K562 (cell line): Measurements from ENCODE around the gene NENF. TPM values are rescaled to one million over a fixed set of nuclear protein-coding genes. Genes with fewer than 3 reads are reported as not detected.
A peak's percentile ranks its signal among the peaks of the same experiment; 100 is the strongest.

Source experiments
- AFF4 ChIP-seq: sonication (generic); formaldehyde crosslinking; IDR thresholded peaks from 2 replicates; pipeline ENCODE4 v1.8.0; 2023; ENCODE audit warnings: mild to moderate bottlenecking, missing genetic modification reagents
- BRD9 ChIP-seq: fragments of 450-650 bp; IDR thresholded peaks from 2 replicates; pipeline ENCODE4 v1.6.1; 2018; ENCODE audit warnings: low read depth; ENCODE audit not compliant: partially characterized antibody
- BRF1 ChIP-seq: IDR thresholded peaks from 3 replicates; pipeline ENCODE4 v1.6.1; 2011; ENCODE audit warnings: borderline replicate concordance, mild to moderate bottlenecking; ENCODE audit not compliant: insufficient read length; ENCODE audit errors: extremely low read depth
- CBX5 ChIP-seq: IDR thresholded peaks from 2 replicates; pipeline ENCODE4 v1.6.1; 2014; ENCODE audit warnings: low read depth, borderline replicate concordance
- EHMT2 ChIP-seq: fragments of 450-650 bp; IDR thresholded peaks from 2 replicates; pipeline ENCODE4 v1.6.1; 2018; ENCODE audit warnings: antibody characterized with exemption
- EP300 ChIP-seq: IDR thresholded peaks from 2 replicates; pipeline ENCODE4 v1.6.1; 2012; ENCODE audit warnings: low read length, improper control_type of control experiment
- HBP1 ChIP-seq: fragments of 450-650 bp; formaldehyde crosslinking; IDR thresholded peaks from 2 replicates; pipeline ENCODE4 v1.4.0; 2022; ENCODE audit warnings: missing genetic modification characterization
- KLF13 ChIP-seq: fragments of 450-650 bp; IDR thresholded peaks from 2 replicates; pipeline ENCODE4 v1.6.1; 2016; ENCODE audit warnings: missing genetic modification characterization, low read depth, mild to moderate bottlenecking, missing compliant biosample characterization, moderate library complexity, borderline replicate concordance
- KLF16 ChIP-seq: IDR thresholded peaks from 2 replicates; pipeline ENCODE4 v1.6.1; 2016; ENCODE audit warnings: antibody characterized with exemption
- MEF2A ChIP-seq: IDR thresholded peaks from 2 replicates; pipeline ENCODE4 v1.6.1; 2011; ENCODE audit warnings: low read depth, mild to moderate bottlenecking, low read length, moderate library complexity; ENCODE audit not compliant: control insufficient read depth
- MEIS2 ChIP-seq: fragments of 450-650 bp; IDR thresholded peaks from 2 replicates; pipeline ENCODE4 v1.6.1; 2014; ENCODE audit warnings: mild to moderate bottlenecking; ENCODE audit not compliant: partially characterized antibody
- POLR2G ChIP-seq: fragments of 200-400 bp; formaldehyde crosslinking; IDR thresholded peaks from 2 replicates; pipeline ENCODE4 v1.6.1; 2017; ENCODE audit warnings: low read depth, mild to moderate bottlenecking, antibody characterized with exemption, low read length, moderate library complexity
- RBM15 ChIP-seq: fragments of 200-400 bp; formaldehyde crosslinking; IDR thresholded peaks from 2 replicates; pipeline ENCODE4 v1.6.1; 2018; ENCODE audit warnings: mild to moderate bottlenecking, low read length, moderate library complexity; ENCODE audit not compliant: insufficient read depth
- RFX7 ChIP-seq: fragments of 250-450 bp; sonication (Bioruptor Pico); IDR thresholded peaks from 2 replicates; pipeline ENCODE4 v1.5.1; 2021; ENCODE audit warnings: mild to moderate bottlenecking
- SAFB ChIP-seq: fragments of 200-400 bp; formaldehyde crosslinking; IDR thresholded peaks from 2 replicates; pipeline ENCODE4 v1.6.1; 2017; ENCODE audit warnings: low read depth, low read length, borderline replicate concordance
- TARDBP ChIP-seq: fragments of 450-650 bp; IDR thresholded peaks from 2 replicates; pipeline ENCODE4 v1.6.1; 2016
- TCF15 ChIP-seq: fragments of 250-450 bp; sonication (Bioruptor Pico); IDR thresholded peaks from 2 replicates; pipeline ENCODE4 v1.8.0; 2022; ENCODE audit warnings: moderate library complexity, mild to moderate bottlenecking, inconsistent platforms
- THRAP3 ChIP-seq: fragments of 450-650 bp; IDR thresholded peaks from 2 replicates; pipeline ENCODE4 v1.6.1; 2016; ENCODE audit warnings: mild to moderate bottlenecking, inconsistent platforms, borderline replicate concordance
- ZBTB34 ChIP-seq: fragments of 250-450 bp; sonication (Bioruptor Pico); IDR thresholded peaks from 2 replicates; pipeline ENCODE4 v1.8.0; 2021; ENCODE audit warnings: mild to moderate bottlenecking, moderate library complexity
- ZFP1 ChIP-seq: fragments of 450-650 bp; formaldehyde crosslinking; IDR thresholded peaks from 2 replicates; pipeline ENCODE4 v1.4.0; 2020; ENCODE audit warnings: mild to moderate bottlenecking, mixed read lengths
- ZNF175 ChIP-seq: fragments of 200-800 bp; sonication (Bioruptor generic); IDR thresholded peaks from 2 replicates; pipeline ENCODE4 v1.6.1; 2016; ENCODE audit warnings: low read depth, mild to moderate bottlenecking, missing genetic modification characterization, missing compliant biosample characterization
- ZNF274 ChIP-seq: IDR thresholded peaks from 2 replicates; pipeline ENCODE4 v1.6.1; 2011; ENCODE audit warnings: low read depth, mild to moderate bottlenecking, low read length, moderate library complexity, borderline replicate concordance
- ZNF324 ChIP-seq: fragments of 250-450 bp; sonication (Bioruptor Pico); IDR thresholded peaks from 2 replicates; pipeline ENCODE4 v1.4.0; 2020; ENCODE audit warnings: mild to moderate bottlenecking
- ZNF41 ChIP-seq: fragments of 250-450 bp; sonication (Bioruptor Pico); conservative IDR thresholded peaks from 2 replicates; pipeline ENCODE4 v1.4.0; 2020; ENCODE audit warnings: mild to moderate bottlenecking
- ZSCAN29 ChIP-seq: fragments of 450-650 bp; IDR thresholded peaks from 2 replicates; pipeline ENCODE4 v1.6.1; 2017
- polyA plus RNA-seq, 8 experiments: library from polyadenylated mRNA; depleted of rRNA in 4 of 8; stranded (reverse) in 5 of 8; unstranded in 3 of 8; fragments of >200 nt; fragmentation: Nextera tagmentation in 2 of 8; fragmentation: Illumina TruSeq in 1 of 8; extraction: Ambion mirVana in 2 of 8; extraction: Trizol in 1 of 8; gene quantifications; 2 replicates each; pipeline versions ENCODE4 v1.2.1 to v1.2.3, GENCODE V29; 2011 to 2014; ENCODE audit warnings: inconsistent platforms in 1 of 8, missing spikeins in 1 of 8
- total RNA-seq, 7 experiments: library from RNA; depleted of rRNA in 6 of 7; stranded (reverse); fragments of >200 nt in 6 of 7; fragmentation: Illumina TruSeq in 2 of 7; extraction: Trizol in 2 of 7; gene quantifications; 2 replicates each; pipeline versions ENCODE4 v1.2.1 to v1.2.3, GENCODE V29; 2011 to 2021; ENCODE audit warnings: low replicate concordance in 1 of 7

NENF gene
- total and polyA plus RNA-seq, 9 of the 15 experiments (the other 6 are each of a cell fraction or from before 2014, with no cell fraction given) = 6.1 to 100 (median 72.8) TPM

GRCh38 chr1:212438831-212439237 lies 6.1 kb downstream of the NENF start (continued):
- TF ChIP-seq ZBTB34 (no peak), HBP1 (CRISPR knock-in tag) (no peak), TCF15 (no peak), BRD9 (no peak), MEF2A (no peak), CBX5 (no peak), RFX7 (CRISPR knock-in tag) (no peak), ZNF274 (no peak), EHMT2 (no peak), AFF4 (CRISPR knock-in tag) (no peak), KLF16 (0 out of 2 replicates have a peak, but pooled peaks have one; percentile 27), ZNF175 (CRISPR knock-in tag) (no peak), POLR2G (no peak), MEIS2 (peak; percentile 51), EP300 (peak; percentile 53; the same call in 1 of the 2 replicates), ZSCAN29 (no peak), ZFP1 (CRISPR knock-in tag) (no peak), THRAP3 (no peak), TARDBP (no peak), ZNF324 (peak; percentile 94), SAFB (no peak), RBM15 (no peak), KLF13 (tag) (no peak), ZNF41 (CRISPR knock-in tag) (no peak), BRF1 (no peak)
